GM21447 (cell line): Measurements from ENCODE around the gene CHRNA7.
"Not testable (repeated sequence)": the region's sequence is repeated elsewhere in the genome, so short reads cannot be mapped to it uniquely, and the experiment has no call there.

Source experiments
- ATAC-seq: cut with Tn5 transposase; IDR thresholded peaks from one replicate; pipeline ENCODE4 v1.9.1; 2021; ENCODE audit not compliant: unreplicated experiment

CHRNA7 gene

GRCh38 chr15:32119694-32120330, 89.5 kb downstream of the CHRNA7 start:
- ATAC-seq: no peak

- ATAC-seq: no peak
These were observed 90.5 kb downstream of the CHRNA7 start for GRCh38 chr15:32120577-32121383.

GRCh38 chr15:32121384-32121695, 91.0 kb downstream of the CHRNA7 start:
- no peak for ATAC-seq

GRCh38 chr15:32122013-32122412, 91.7 kb downstream of the CHRNA7 start:
- no peak for ATAC-seq

- no peak for ATAC-seq
These were observed 93.2 kb downstream of the CHRNA7 start for GRCh38 chr15:32123473-32123872.

- no peak for ATAC-seq
These were observed 94.4 kb downstream of the CHRNA7 start for GRCh38 chr15:32124726-32125125.

- no peak for ATAC-seq
These were observed 95.3 kb downstream of the CHRNA7 start for GRCh38 chr15:32125595-32125994.

- no peak for ATAC-seq
These were observed 99.5 kb downstream of the CHRNA7 start for GRCh38 chr15:32129815-32130214.

- no peak for ATAC-seq
These were observed 100.5 kb downstream of the CHRNA7 start for GRCh38 chr15:32130823-32131222.

- ATAC-seq: no peak
These were observed 101.5 kb downstream of the CHRNA7 start for GRCh38 chr15:32131803-32132202.

- ATAC-seq: no peak
These were observed 102.5 kb downstream of the CHRNA7 start for GRCh38 chr15:32132859-32133258.

- ATAC-seq: no peak
These were observed 104.5 kb downstream of the CHRNA7 start for GRCh38 chr15:32134842-32135241.

GRCh38 chr15:32135335-32135734, 105.0 kb downstream of the CHRNA7 start:
- no peak for ATAC-seq

GRCh38 chr15:32145512-32145911, 115.2 kb downstream of the CHRNA7 start:
- not testable (repeated sequence) for ATAC-seq

- no peak for ATAC-seq
These were observed 118.7 kb downstream of the CHRNA7 start for GRCh38 chr15:32148833-32149555.

GRCh38 chr15:32152574-32152973, 122.3 kb downstream of the CHRNA7 start:
- no peak for ATAC-seq

GRCh38 chr15:32153868-32154623, 123.7 kb downstream of the CHRNA7 start:
- ATAC-seq: not testable (repeated sequence)

GRCh38 chr15:32162143-32162542, 131.8 kb downstream of the CHRNA7 start:
- ATAC-seq: not testable (repeated sequence)

GRCh38 chr15:32164065-32164464, 133.8 kb downstream of the CHRNA7 start:
- not testable (repeated sequence) for ATAC-seq

GRCh38 chr15:32164747-32165146, 134.4 kb downstream of the CHRNA7 start:
- not testable (repeated sequence) for ATAC-seq

- not testable (repeated sequence) for ATAC-seq
These were observed 135.5 kb downstream of the CHRNA7 start for GRCh38 chr15:32165775-32166174.
